Measurements from ENCODE around the gene ZNF660.
"Not testable (repeated sequence)": the region's sequence is repeated elsewhere in the genome, so short reads cannot be mapped to it uniquely, and the experiment has no call there.

The ZNF660 gene

GRCh38 chr3:44576613-44577012 lies 8.2 kb upstream of the ZNF660 start:
- H4K20me1 ChIP-seq (ENCODE audit: low read depth, low read length), result no peaks in the 10 kb centered on the region
- H3K9me3 ChIP-seq (ENCODE audit: insufficient read depth, low read length), result no peaks in the 10 kb centered on the region
- no peak for TF ChIP-seq EZH2phosphoT487 (conservative IDR thresholded peaks at IDR 0.05; ENCODE audit: low read length)
- no peak for TF ChIP-seq CTCF (IDR thresholded peaks at IDR 0.05; ENCODE audit: insufficient read depth, low read length, poor library complexity, severe bottlenecking)
- no peak overlapping the region for H3K9ac ChIP-seq (ENCODE audit: low read length)
- no peak overlapping the region for H3K27ac ChIP-seq (ENCODE audit: low read depth, low read length)
- no peak overlapping the region for H2AFZ ChIP-seq (ENCODE audit: low read depth, low read length, severe bottlenecking)
- H3K9me2 ChIP-seq (replicated peaks; ENCODE audit: insufficient read depth, low read length), result no peaks in the 10 kb centered on the region
- H3K36me3 ChIP-seq (ENCODE audit: low read length), result no peaks in the 10 kb centered on the region
- H3K4me2 ChIP-seq (ENCODE audit: low read depth, low read length, poor library complexity, severe bottlenecking), result no peak overlapping the region
- no peak overlapping the region for H3K4me3 ChIP-seq (ENCODE audit: insufficient read depth, low read length, poor library complexity, severe bottlenecking)
- no peaks in the 10 kb centered on the region for H3F3A ChIP-seq (ENCODE audit: insufficient read depth)
- H3K79me2 ChIP-seq (ENCODE audit: insufficient read depth, low read length), result no peaks in the 10 kb centered on the region
- H3K27me3 ChIP-seq (ENCODE audit: low read length), result no peaks in the 10 kb centered on the region

- not testable (repeated sequence) for H3K4me3 ChIP-seq (ENCODE audit: insufficient read depth, low read length, poor library complexity, severe bottlenecking); H4K20me1 ChIP-seq (ENCODE audit: low read depth, low read length); H3K27me3 ChIP-seq (ENCODE audit: low read length); H3K36me3 ChIP-seq (ENCODE audit: low read length); H3K9ac ChIP-seq (ENCODE audit: low read length); H3K9me2 ChIP-seq (replicated peaks; ENCODE audit: insufficient read depth, low read length); H3K79me2 ChIP-seq (ENCODE audit: insufficient read depth, low read length); H2AFZ ChIP-seq (ENCODE audit: low read depth, low read length, severe bottlenecking); H3F3A ChIP-seq (ENCODE audit: insufficient read depth); H3K27ac ChIP-seq (ENCODE audit: low read depth, low read length); H3K9me3 ChIP-seq (ENCODE audit: insufficient read depth, low read length); H3K4me2 ChIP-seq (ENCODE audit: low read depth, low read length, poor library complexity, severe bottlenecking)
Observed at GRCh38 chr3:44577354-44577952, 7.3 kb upstream of the ZNF660 start.

GRCh38 chr3:44578316-44578715 lies 6.4 kb upstream of the ZNF660 start:
- H3K27me3 ChIP-seq (ENCODE audit: low read length); H3F3A ChIP-seq (ENCODE audit: insufficient read depth); H4K20me1 ChIP-seq (ENCODE audit: low read depth, low read length); H2AFZ ChIP-seq (ENCODE audit: low read depth, low read length, severe bottlenecking); H3K36me3 ChIP-seq (ENCODE audit: low read length); H3K79me2 ChIP-seq (ENCODE audit: insufficient read depth, low read length); H3K9me2 ChIP-seq (replicated peaks; ENCODE audit: insufficient read depth, low read length); H3K9me3 ChIP-seq (ENCODE audit: insufficient read depth, low read length); H3K9ac ChIP-seq (ENCODE audit: low read length); H3K4me3 ChIP-seq (ENCODE audit: insufficient read depth, low read length, poor library complexity, severe bottlenecking); H3K4me2 ChIP-seq (ENCODE audit: low read depth, low read length, poor library complexity, severe bottlenecking); H3K27ac ChIP-seq (ENCODE audit: low read depth, low read length): not testable (repeated sequence)

- H3F3A ChIP-seq (ENCODE audit: insufficient read depth); H3K27me3 ChIP-seq (ENCODE audit: low read length); H3K4me3 ChIP-seq (ENCODE audit: insufficient read depth, low read length, poor library complexity, severe bottlenecking); H3K36me3 ChIP-seq (ENCODE audit: low read length); H3K27ac ChIP-seq (ENCODE audit: low read depth, low read length); H2AFZ ChIP-seq (ENCODE audit: low read depth, low read length, severe bottlenecking); H3K4me2 ChIP-seq (ENCODE audit: low read depth, low read length, poor library complexity, severe bottlenecking); H4K20me1 ChIP-seq (ENCODE audit: low read depth, low read length); H3K9me3 ChIP-seq (ENCODE audit: insufficient read depth, low read length); H3K9me2 ChIP-seq (replicated peaks; ENCODE audit: insufficient read depth, low read length); H3K79me2 ChIP-seq (ENCODE audit: insufficient read depth, low read length); H3K9ac ChIP-seq (ENCODE audit: low read length): not testable (repeated sequence)
Observed at GRCh38 chr3:44578924-44579515, 5.7 kb upstream of the ZNF660 start.

- H3F3A ChIP-seq (ENCODE audit: insufficient read depth); H3K9ac ChIP-seq (ENCODE audit: low read length); H3K27ac ChIP-seq (ENCODE audit: low read depth, low read length); H3K9me2 ChIP-seq (replicated peaks; ENCODE audit: insufficient read depth, low read length); H4K20me1 ChIP-seq (ENCODE audit: low read depth, low read length); H3K79me2 ChIP-seq (ENCODE audit: insufficient read depth, low read length); H3K4me3 ChIP-seq (ENCODE audit: insufficient read depth, low read length, poor library complexity, severe bottlenecking); H3K4me2 ChIP-seq (ENCODE audit: low read depth, low read length, poor library complexity, severe bottlenecking); H3K36me3 ChIP-seq (ENCODE audit: low read length); H2AFZ ChIP-seq (ENCODE audit: low read depth, low read length, severe bottlenecking); H3K9me3 ChIP-seq (ENCODE audit: insufficient read depth, low read length); H3K27me3 ChIP-seq (ENCODE audit: low read length): not testable (repeated sequence)
Observed at GRCh38 chr3:44579749-44580148, 5.0 kb upstream of the ZNF660 start.

- H3K9ac ChIP-seq (ENCODE audit: low read length); H4K20me1 ChIP-seq (ENCODE audit: low read depth, low read length); H3K36me3 ChIP-seq (ENCODE audit: low read length); H2AFZ ChIP-seq (ENCODE audit: low read depth, low read length, severe bottlenecking); H3K27me3 ChIP-seq (ENCODE audit: low read length); H3K4me2 ChIP-seq (ENCODE audit: low read depth, low read length, poor library complexity, severe bottlenecking); H3K9me2 ChIP-seq (replicated peaks; ENCODE audit: insufficient read depth, low read length); H3K9me3 ChIP-seq (ENCODE audit: insufficient read depth, low read length); H3K79me2 ChIP-seq (ENCODE audit: insufficient read depth, low read length); H3K27ac ChIP-seq (ENCODE audit: low read depth, low read length); H3F3A ChIP-seq (ENCODE audit: insufficient read depth); H3K4me3 ChIP-seq (ENCODE audit: insufficient read depth, low read length, poor library complexity, severe bottlenecking): not testable (repeated sequence)
Observed at GRCh38 chr3:44580971-44581370, 3.8 kb upstream of the ZNF660 start.

All from SU-DHL-6 (cell line).